B cell (primary cell): ENCODE data around the gene PRPF40A. TPM values are rescaled to one million over a fixed set of nuclear protein-coding genes. Genes with fewer than 3 reads are reported as not detected.

Experiments
- ATAC-seq: fragments of 200-7000 bp; cut with Tn5 transposase; one replicate; pipeline ENCODE4 v1.10.0; 2021; ENCODE audit warnings: low read depth, mild to moderate bottlenecking, moderate number of reproducible peaks, moderate library complexity
- CTCF ChIA-PET: fragments of 350-600 bp; sonication (Branson Sonifier 250); formaldehyde crosslinking; loops from one replicate; lab custom pipeline; 2021; ENCODE audit warnings: antibody characterized with exemption, inconsistent platforms; lab: Charles Lee
- POLR2A ChIA-PET: fragments of 350-600 bp; sonication (Branson Sonifier 250); formaldehyde crosslinking; loops from one replicate; lab custom pipeline; 2021; ENCODE audit warnings: antibody characterized with exemption; lab: Charles Lee
- DNase-seq: peaks from one replicate; pipeline ENCODE4 v3.0.0; 2013
- H2AFZ ChIP-seq: 2 replicates; pipeline ENCODE4 v1.6.1; 2012; ENCODE audit warnings: mild to moderate bottlenecking, low read depth, low read length; ENCODE audit not compliant: insufficient read depth, poor library complexity, severe bottlenecking
- H3K27ac ChIP-seq, 2 donors: 1 replicate in 1 of 2; 2 replicates in 1 of 2; pipeline ENCODE4 v1.5.1; 2012 to 2013; ENCODE audit warnings: low read length in 2 of 2, mild to moderate bottlenecking in 2 of 2, moderate library complexity in 1 of 2
- H3K27me3 ChIP-seq, 4 experiments: fragments of 200-600 bp in 1 of 4; sonication (generic) in 1 of 4; replicated peaks in 1 of 4; 1 replicate in 2 of 4; 2 replicates in 2 of 4; pipeline versions ENCODE4 v1.6.1 to v1.7.0; 2013 to 2016; ENCODE audit warnings: low read length in 3 of 4, mild to moderate bottlenecking in 2 of 4, mixed read lengths in 1 of 4, moderate library complexity in 1 of 4; ENCODE audit not compliant: insufficient read depth in 4 of 4, control insufficient read depth in 3 of 4; ENCODE audit errors: control extremely low read depth in 1 of 4
- H3K36me3 ChIP-seq, 2 experiments: replicated peaks in 1 of 2; 1 replicate in 1 of 2; 2 replicates in 1 of 2; pipeline versions ENCODE4 v1.6.1 to v1.7.1; 2013; ENCODE audit warnings: low read length in 1 of 2; ENCODE audit not compliant: insufficient read depth in 2 of 2, control insufficient read depth in 1 of 2; ENCODE audit errors: control extremely low read depth in 1 of 2, extremely low read depth in 1 of 2
- H3K4me1 ChIP-seq, 2 donors: fragments of 200-600 bp in 1 of 2; sonication (generic) in 1 of 2; 1 replicate in 1 of 2; 2 replicates in 1 of 2; pipeline versions ENCODE4 v1.5.1 to v1.6.1; 2013 to 2017; ENCODE audit warnings: low read length in 2 of 2; ENCODE audit not compliant: control insufficient read depth in 2 of 2, insufficient read depth in 2 of 2
- H3K4me2 ChIP-seq: replicated peaks from 2 replicates; pipeline ENCODE3; 2012; ENCODE audit warnings: mild to moderate bottlenecking, low read depth, low read length; ENCODE audit not compliant: poor library complexity, severe bottlenecking
- H3K4me3 ChIP-seq, 5 experiments: fragments of 200-600 bp in 1 of 5; sonication (generic) in 1 of 5; 1 replicate in 3 of 5; 2 replicates in 2 of 5; pipeline versions ENCODE4 v1.5.1 to v1.7.0; 2011 to 2016; ENCODE audit warnings: low read length in 4 of 5, mild to moderate bottlenecking in 4 of 5, low read depth in 2 of 5, control low read depth in 1 of 5, moderate library complexity in 1 of 5; ENCODE audit not compliant: insufficient read depth in 1 of 5; ENCODE audit errors: control extremely low read depth in 1 of 5, extremely low read depth in 1 of 5
- H3K79me2 ChIP-seq: fragments of 200-600 bp; sonication (generic); one replicate; pipeline ENCODE4 v1.6.0; 2016; ENCODE audit warnings: low read length; ENCODE audit not compliant: control insufficient read depth, insufficient read depth
- H3K9ac ChIP-seq: fragments of 200-600 bp; sonication (generic); 2 replicates; pipeline ENCODE4 v1.6.1; 2017; ENCODE audit warnings: mild to moderate bottlenecking, low read length, moderate library complexity
- H3K9me3 ChIP-seq, 3 donors: one replicate each; pipeline versions ENCODE4 v1.6.1 to v1.7.1; 2013; ENCODE audit warnings: low read length in 2 of 3; ENCODE audit not compliant: control insufficient read depth in 2 of 3, insufficient read depth in 1 of 3; ENCODE audit errors: control extremely low read depth in 1 of 3
- H4K20me1 ChIP-seq: 2 replicates; pipeline ENCODE4 v1.6.0; 2012; ENCODE audit warnings: mild to moderate bottlenecking, low read length; ENCODE audit not compliant: insufficient read depth, control insufficient read depth, poor library complexity, severe bottlenecking
- H3K27ac Mint-ChIP-seq: one replicate; pipeline ENCODE4 v1.8.0; 2021; ENCODE audit warnings: mixed read lengths
- H3K27me3 Mint-ChIP-seq: one replicate; pipeline ENCODE4 v1.8.0; 2021; ENCODE audit warnings: mixed read lengths
- H3K4me1 Mint-ChIP-seq: one replicate; pipeline ENCODE4 v1.8.0; 2021; ENCODE audit warnings: mixed read lengths
- H3K4me3 Mint-ChIP-seq: one replicate; pipeline ENCODE4 v1.8.0; 2021; ENCODE audit warnings: mixed read lengths
- H3K9me3 Mint-ChIP-seq: one replicate; pipeline ENCODE4 v1.8.0; 2022; ENCODE audit warnings: mixed read lengths; ENCODE audit not compliant: insufficient read depth
- CTCF ChIP-seq: fragments of 200-600 bp; IDR thresholded peaks from one replicate; pipeline ENCODE4 v1.8.0; 2022; ENCODE audit warnings: antibody characterized with exemption, mild to moderate bottlenecking
- EZH2 ChIP-seq: IDR thresholded peaks from 2 replicates; pipeline ENCODE4 v1.6.1; 2012; ENCODE audit warnings: borderline replicate concordance, low read depth, mild to moderate bottlenecking, moderate library complexity, low read length; ENCODE audit not compliant: insufficient read depth, poor library complexity, severe bottlenecking
- WGBS: methylation state at CpG from one replicate; pipeline ENCODE4 v1.1.5; 2013; ENCODE audit warnings: missing lambda C conversion rate; ENCODE audit not compliant: insufficient coverage; 5-methylcytosine and 5-hydroxymethylcytosine counted together
- intact Hi-C: fragments of 100-400 bp; cut with micrococcal nuclease; formaldehyde crosslinking; loops from one replicate; pipeline ENCODE4 v1.10.0; 2022
- polyA plus RNA-seq: library from polyadenylated mRNA; depleted of rRNA; stranded (reverse); fragments of >200 nt; gene quantifications from 2 replicates; pipeline ENCODE4 v1.2.3, GENCODE V29; 2012
- total RNA-seq, 2 donors: library from RNA; stranded (reverse); fragments of 120-200 nt in 1 of 2; gene quantifications; 1 replicate in 1 of 2; 2 replicates in 1 of 2; pipeline versions ENCODE4 v1.2.3 to v1.2.4, GENCODE V29; 2013 to 2022

PRPF40A gene
- total and polyA plus RNA-seq, 2 donors (not counting 1 experiment from before 2014, with no cell fraction given), result 40.4 to 115 TPM

GRCh38 chr2:152649997-152650396, 67.3 kb downstream of the PRPF40A start:
- Histone ChIP-seq H3K79me2 (no peaks in the 10 kb centered on the region), H3K4me3 (no peak overlapping the region), H3K27ac (no peak overlapping the region), H3K36me3 (peaks cover 2 to 15% of the 10 kb centered on the region in 2 experiments), H3K4me2 (no peak overlapping the region), H3K9me3 (no peaks in the 10 kb centered on the region), H3K9ac (no peak overlapping the region), H4K20me1 (no peaks in the 10 kb centered on the region), H3K27me3 (no peaks in the 10 kb centered on the region), H3K4me1 (no peaks in the 10 kb centered on the region), H2AFZ (no peak overlapping the region)
- TF ChIP-seq CTCF (no peak), EZH2 (no peak)
- Mint-ChIP-seq H3K4me3 (no peak overlapping the region), H3K27me3 (no peaks in the 10 kb centered on the region), H3K4me1 (no peaks in the 10 kb centered on the region), H3K9me3 (no peaks in the 10 kb centered on the region), H3K27ac (no peak overlapping the region)
- intact Hi-C loops, result no loop called here
- ATAC-seq, result no peak
- ChIA-PET POLR2A (no interaction called here), CTCF (no interaction called here)
- no CpG with 5 or more reads among the region's 1 CpG for WGBS
- DNase-seq, result no peak

- WGBS, result no CpG with 5 or more reads among the region's 2 CpGs
- Histone ChIP-seq H3K27me3 (no peaks in the 10 kb centered on the region), H4K20me1 (no peaks in the 10 kb centered on the region), H3K4me2 (no peak overlapping the region), H2AFZ (no peak overlapping the region), H3K79me2 (no peaks in the 10 kb centered on the region), H3K27ac (no peak overlapping the region), H3K4me1 (no peaks in the 10 kb centered on the region), H3K36me3 (peaks cover 2 to 7% of the 10 kb centered on the region in 2 experiments), H3K9ac (no peak overlapping the region), H3K4me3 (no peak overlapping the region), H3K9me3 (no peaks in the 10 kb centered on the region)
- H3K9me3 Mint-ChIP-seq, result no peaks in the 10 kb centered on the region
- H3K27me3 Mint-ChIP-seq, result no peaks in the 10 kb centered on the region
- H3K4me1 Mint-ChIP-seq, result no peaks in the 10 kb centered on the region
- TF ChIP-seq EZH2, result no peak
- TF ChIP-seq CTCF, result peak; percentile 24
- intact Hi-C loops, result no loop called here
- ATAC-seq (no peak), DNase-seq (no peak)
- CTCF ChIA-PET, result interaction anchor here (1.1 to 3.4 kb wide), 3 partner anchors 10 to 54 kb away, joined by 3 to 19 read pairs (median 3); no protein-coding TSS in a partner anchor
- no peak overlapping the region for H3K4me3 Mint-ChIP-seq
- H3K27ac Mint-ChIP-seq, result no peak overlapping the region
- POLR2A ChIA-PET, result interaction anchor here (0.6 kb wide), 1 partner anchor 69 kb away, joined by 6 read pairs; the partner anchor contains the start of gene PRPF40A
Observed at GRCh38 chr2:152648336-152648735, 68.9 kb downstream of the PRPF40A start.
